Cerebellar cortex (tissue), 1 donor: ENCODE data around the gene STK35.
A peak's percentile ranks its signal among the peaks of the same experiment; 100 is the strongest.

ENCODE experiments used
- DNase-seq: peaks from one replicate; pipeline ENCODE4 v3.0.0-alpha.2; 2015; ENCODE audit warnings: low spot score

STK35 gene

GRCh38 chr20:2135013-2135412 lies 33.4 kb downstream of the STK35 start:
- DNase-seq: no peak

- no peak for DNase-seq
Observed at GRCh38 chr20:2136275-2136674, 34.6 kb downstream of the STK35 start.

GRCh38 chr20:2137552-2138201 lies 36.0 kb downstream of the STK35 start:
- no peak for DNase-seq

GRCh38 chr20:2138396-2138795 lies 36.8 kb downstream of the STK35 start:
- no peak for DNase-seq

- DNase-seq: no peak
Observed at GRCh38 chr20:2139250-2139649, 37.6 kb downstream of the STK35 start.

- no peak for DNase-seq
Observed at GRCh38 chr20:2139736-2140135, 38.1 kb downstream of the STK35 start.

GRCh38 chr20:2140561-2140960 lies 38.9 kb downstream of the STK35 start:
- DNase-seq: peak; percentile 90

- DNase-seq: no peak
Observed at GRCh38 chr20:2141600-2142575, 40.3 kb downstream of the STK35 start.

GRCh38 chr20:2142649-2143048 lies 41.0 kb downstream of the STK35 start:
- no peak for DNase-seq

GRCh38 chr20:2143594-2143993 lies 42.0 kb downstream of the STK35 start:
- DNase-seq: no peak

- DNase-seq: no peak
Observed at GRCh38 chr20:2144850-2145249, 43.2 kb downstream of the STK35 start.

- DNase-seq: no peak
Observed at GRCh38 chr20:2145376-2145775, 43.7 kb downstream of the STK35 start.

GRCh38 chr20:2146080-2146867 lies 44.6 kb downstream of the STK35 start:
- no peak for DNase-seq

GRCh38 chr20:2149507-2149906 lies 47.9 kb downstream of the STK35 start:
- DNase-seq: no peak

GRCh38 chr20:2150660-2151059 lies 49.0 kb downstream of the STK35 start:
- DNase-seq: no peak

GRCh38 chr20:2151858-2152281 lies 50.2 kb downstream of the STK35 start:
- no peak for DNase-seq

- no peak for DNase-seq
Observed at GRCh38 chr20:2152317-2152716, 50.7 kb downstream of the STK35 start.

- no peak for DNase-seq
Observed at GRCh38 chr20:2153326-2153725, 51.7 kb downstream of the STK35 start.

- DNase-seq: no peak
Observed at GRCh38 chr20:2156224-2156623, 54.6 kb downstream of the STK35 start.

GRCh38 chr20:2156666-2157624 lies 55.3 kb downstream of the STK35 start:
- no peak for DNase-seq

GRCh38 chr20:2162125-2162822 lies 60.6 kb downstream of the STK35 start:
- no peak for DNase-seq
